Ammon's horn (tissue), 1 donor: ENCODE results near the gene DAPK3.

Source experiments
- DNase-seq: peaks from one replicate; pipeline ENCODE4 v3.0.0-alpha.2; 2016; ENCODE audit warnings: low spot score

The DAPK3 gene

GRCh38 chr19:3910105-3910504, 60.8 kb downstream of the DAPK3 start:
- no peak for DNase-seq
